Left cardiac atrium (tissue), 4 donors: Measurements from ENCODE around the gene RPGRIP1L. TPM values are rescaled to one million over a fixed set of nuclear protein-coding genes. Genes with fewer than 3 reads are reported as not detected.
"Not testable (repeated sequence)": the region's sequence is repeated elsewhere in the genome, so short reads cannot be mapped to it uniquely, and the experiment has no call there.

Experiments
- ATAC-seq, 2 donors: fragments of 200-7000 bp; cut with Tn5 transposase; one replicate each; pipeline ENCODE4 v1.9.1; 2020; ENCODE audit warnings: mild to moderate bottlenecking in 2 of 2, moderate library complexity in 2 of 2
- DNase-seq: peaks from one replicate; pipeline ENCODE4 v3.0.0-alpha.2; 2020
- intact Hi-C, 2 donors: fragments of 100-400 bp; cut with DNase I; formaldehyde crosslinking; loops; one replicate each; pipeline versions ENCODE4 v1.14.1 to v1.15.1; 2022 to 2023
- total RNA-seq, 2 donors: library from RNA; stranded (reverse); fragmentation: NEBNext Ultra II Directional; extraction: Animal tissue kit (Norgen Biotek cat#: 25700); gene quantifications; one replicate each; pipeline ENCODE4 v1.2.1, GENCODE V29; 2021
- donor health status: DM: no; HTN: yes; CAD: no.
- donor health status: DM: no; HTN: yes; CAD: no; lungs with severe emphysema.
- donor health status: DM: yes; HTN: yes; CAD: no.
- donor health status: Dilated cardiomyopathy.

Gene RPGRIP1L
- total RNA-seq, 2 donors from 2014 or later: 2.0 to 4.5 TPM

GRCh38 chr16:53714205-53715022 is 10.8 kb upstream of the RPGRIP1L start:
- ATAC-seq: peak; percentile 55 to 65
- DNase-seq: no peak
- intact Hi-C loops: no loop called here

GRCh38 chr16:53713403-53714204 is 9.9 kb upstream of the RPGRIP1L start:
- intact Hi-C loops: no loop called here
- DNase-seq (no peak), ATAC-seq (no peak)

- DNase-seq (no peak), ATAC-seq (no peak)
- intact Hi-C loops: no loop called here
Measured at GRCh38 chr16:53712065-53712464, 8.4 kb upstream of the RPGRIP1L start.

- ATAC-seq: peak in 1 of 2 donors; percentile 38
- intact Hi-C loops: no loop called here
- no peak for DNase-seq
Measured at GRCh38 chr16:53711390-53711789, 7.7 kb upstream of the RPGRIP1L start.

- ATAC-seq: no peak
- no peak for DNase-seq
- intact Hi-C loops: no loop called here
Measured at GRCh38 chr16:53708490-53708889, 4.8 kb upstream of the RPGRIP1L start.

- intact Hi-C loops: no loop called here
- ATAC-seq: no peak
Measured at GRCh38 chr16:53707671-53708070, 4.0 kb upstream of the RPGRIP1L start.

GRCh38 chr16:53704445-53704813 is 770 bp upstream of the RPGRIP1L start:
- intact Hi-C loops: no loop called here
- DNase-seq: no peak
- ATAC-seq: no peak

More at GRCh38 chr16:53707671-53708070, 4.0 kb upstream of the RPGRIP1L start:
- no peak for DNase-seq

GRCh38 chr16:53698271-53698670 is 5.4 kb downstream of the RPGRIP1L start:
- intact Hi-C loops, ATAC-seq, DNase-seq: not testable (repeated sequence)

- intact Hi-C loops: no loop called here
- no peak for ATAC-seq
- DNase-seq: no peak
Measured at GRCh38 chr16:53695070-53695469, 8.6 kb downstream of the RPGRIP1L start.

GRCh38 chr16:53693320-53693719 is 10.3 kb downstream of the RPGRIP1L start:
- intact Hi-C loops: no loop called here
- no peak for ATAC-seq

GRCh38 chr16:53692146-53692545 is 11.5 kb downstream of the RPGRIP1L start:
- intact Hi-C loops: no loop called here
- DNase-seq: no peak
- no peak for ATAC-seq

More at GRCh38 chr16:53693320-53693719, 10.3 kb downstream of the RPGRIP1L start:
- DNase-seq: no peak

GRCh38 chr16:53690771-53691170 is 12.9 kb downstream of the RPGRIP1L start:
- DNase-seq: no peak
- intact Hi-C loops: no loop called here
- no peak for ATAC-seq

- no peak for DNase-seq
- intact Hi-C loops: no loop called here
- no peak for ATAC-seq
Measured at GRCh38 chr16:53689636-53690035, 14.0 kb downstream of the RPGRIP1L start.

- DNase-seq (no peak), ATAC-seq (no peak)
- intact Hi-C loops: no loop called here
Measured at GRCh38 chr16:53686710-53687109, 16.9 kb downstream of the RPGRIP1L start.

- ATAC-seq, intact Hi-C loops, DNase-seq: not testable (repeated sequence)
Measured at GRCh38 chr16:53685334-53685733, 18.3 kb downstream of the RPGRIP1L start.

- intact Hi-C loops: no loop called here
- no peak for ATAC-seq
- DNase-seq: no peak
Measured at GRCh38 chr16:53681354-53681753, 22.3 kb downstream of the RPGRIP1L start.

- intact Hi-C loops: no loop called here
- no peak for ATAC-seq
Measured at GRCh38 chr16:53680756-53681155, 22.9 kb downstream of the RPGRIP1L start.

GRCh38 chr16:53678756-53679343 is 24.8 kb downstream of the RPGRIP1L start:
- DNase-seq: no peak
- intact Hi-C loops: no loop called here
- ATAC-seq: no peak

More at GRCh38 chr16:53680756-53681155, 22.9 kb downstream of the RPGRIP1L start:
- DNase-seq: no peak

- DNase-seq (no peak), ATAC-seq (no peak)
- intact Hi-C loops: no loop called here
Measured at GRCh38 chr16:53678155-53678554, 25.5 kb downstream of the RPGRIP1L start.

- no peak for DNase-seq
- intact Hi-C loops: no loop called here
- ATAC-seq: no peak
Measured at GRCh38 chr16:53673189-53673588, 30.5 kb downstream of the RPGRIP1L start.
